Endothelial cell (in vitro differentiated cells): ENCODE data around the gene LELP1. TPM values are rescaled to one million over a fixed set of nuclear protein-coding genes. Genes with fewer than 3 reads are reported as not detected.

Experiments
- DNase-seq: peaks from one replicate; pipeline ENCODE4 v3.0.0; 2021; ENCODE audit warnings: low spot score
- H3K27ac Mint-ChIP-seq: one replicate; pipeline ENCODE4 v1.8.0; 2021; ENCODE audit warnings: mixed read lengths, inconsistent platforms; ENCODE audit not compliant: unreplicated experiment
- H3K27me3 Mint-ChIP-seq: one replicate; pipeline ENCODE4 v1.8.0; 2021; ENCODE audit warnings: mild to moderate bottlenecking, moderate library complexity, mixed read lengths, inconsistent platforms; ENCODE audit not compliant: unreplicated experiment
- H3K36me3 Mint-ChIP-seq: one replicate; pipeline ENCODE4 v1.8.0; 2021; ENCODE audit warnings: mild to moderate bottlenecking, low read depth, mixed read lengths, inconsistent platforms; ENCODE audit not compliant: unreplicated experiment
- H3K4me1 Mint-ChIP-seq: one replicate; pipeline ENCODE4 v1.8.0; 2021; ENCODE audit warnings: mild to moderate bottlenecking, mixed read lengths, inconsistent platforms; ENCODE audit not compliant: unreplicated experiment
- H3K4me3 Mint-ChIP-seq: one replicate; pipeline ENCODE4 v1.8.0; 2021; ENCODE audit warnings: mild to moderate bottlenecking, mixed read lengths, inconsistent platforms; ENCODE audit not compliant: unreplicated experiment
- H3K9me3 Mint-ChIP-seq: one replicate; pipeline ENCODE4 v1.8.0; 2021; ENCODE audit warnings: mixed read lengths, inconsistent platforms; ENCODE audit not compliant: unreplicated experiment
- total RNA-seq: library from RNA; stranded (reverse); fragmentation: NEBNext Ultra II Directional; extraction: Animal tissue kit (Norgen Biotek cat#: 25700); gene quantifications from one replicate; pipeline ENCODE4 v1.2.1, GENCODE V29; 2021; ENCODE audit not compliant: unreplicated experiment
- TF ChIP-seq, protein P1 (sequence below): fragments of 200-600 bp; sonication (generic); IDR thresholded peaks from one replicate; pipeline ENCODE4 v1.5.0; 2021; ENCODE audit warnings: antibody characterized with exemption; ENCODE audit not compliant: unreplicated experiment

The LELP1 gene
- total RNA-seq, 1 donor from 2014 or later = not detected

DNA sequence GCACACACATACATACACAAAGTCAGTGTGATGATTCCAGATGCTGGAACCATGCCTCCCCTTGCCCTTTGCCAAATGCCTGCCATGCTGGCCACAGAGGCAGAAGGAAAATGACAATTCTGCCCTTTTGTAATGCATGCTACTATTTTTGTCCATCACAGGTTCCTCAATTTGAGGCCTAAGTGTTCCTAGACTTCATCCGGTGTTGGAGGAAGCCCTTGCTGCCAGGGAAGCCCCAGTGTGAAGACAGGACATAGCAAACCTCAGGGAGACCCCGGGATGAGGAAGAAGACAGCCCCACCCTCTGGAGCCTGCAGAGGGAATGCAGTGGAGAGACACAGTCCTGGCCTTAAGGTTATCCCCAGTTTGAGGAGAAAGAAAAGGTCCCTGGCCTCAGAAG is 28.6 kb downstream of the LELP1 start:
- no peak for DNase-seq
- H3K4me1 Mint-ChIP-seq = no peaks in the 10 kb centered on the region
- peaks cover 7% of the 10 kb centered on the region for H3K27me3 Mint-ChIP-seq
- no peak overlapping the region for H3K4me3 Mint-ChIP-seq
- H3K36me3 Mint-ChIP-seq = no peaks in the 10 kb centered on the region
- no peak overlapping the region for H3K27ac Mint-ChIP-seq
- H3K9me3 Mint-ChIP-seq = no peaks in the 10 kb centered on the region
- TF ChIP-seq, protein P1, sequence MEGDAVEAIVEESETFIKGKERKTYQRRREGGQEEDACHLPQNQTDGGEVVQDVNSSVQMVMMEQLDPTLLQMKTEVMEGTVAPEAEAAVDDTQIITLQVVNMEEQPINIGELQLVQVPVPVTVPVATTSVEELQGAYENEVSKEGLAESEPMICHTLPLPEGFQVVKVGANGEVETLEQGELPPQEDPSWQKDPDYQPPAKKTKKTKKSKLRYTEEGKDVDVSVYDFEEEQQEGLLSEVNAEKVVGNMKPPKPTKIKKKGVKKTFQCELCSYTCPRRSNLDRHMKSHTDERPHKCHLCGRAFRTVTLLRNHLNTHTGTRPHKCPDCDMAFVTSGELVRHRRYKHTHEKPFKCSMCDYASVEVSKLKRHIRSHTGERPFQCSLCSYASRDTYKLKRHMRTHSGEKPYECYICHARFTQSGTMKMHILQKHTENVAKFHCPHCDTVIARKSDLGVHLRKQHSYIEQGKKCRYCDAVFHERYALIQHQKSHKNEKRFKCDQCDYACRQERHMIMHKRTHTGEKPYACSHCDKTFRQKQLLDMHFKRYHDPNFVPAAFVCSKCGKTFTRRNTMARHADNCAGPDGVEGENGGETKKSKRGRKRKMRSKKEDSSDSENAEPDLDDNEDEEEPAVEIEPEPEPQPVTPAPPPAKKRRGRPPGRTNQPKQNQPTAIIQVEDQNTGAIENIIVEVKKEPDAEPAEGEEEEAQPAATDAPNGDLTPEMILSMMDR = no peak

DNA sequence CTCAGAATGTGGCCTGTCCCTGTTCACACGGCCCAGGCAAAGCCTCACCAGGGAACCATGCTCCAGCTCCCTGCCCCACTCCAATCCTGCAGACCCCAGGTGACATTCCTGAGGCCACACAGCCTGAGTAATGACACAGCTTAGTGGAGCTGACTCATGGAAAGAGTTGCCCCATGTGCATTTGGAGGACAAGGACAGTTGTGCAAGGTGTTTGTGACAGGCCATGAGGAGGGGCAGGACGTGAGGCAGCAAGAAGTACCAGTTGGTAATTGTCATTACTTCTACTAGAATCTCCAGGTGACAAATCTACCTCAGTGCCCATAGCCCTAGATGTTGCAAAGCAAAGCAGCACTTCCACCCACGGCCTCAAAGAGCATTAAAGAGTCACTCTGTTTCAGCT is 29.3 kb downstream of the LELP1 start:
- no peaks in the 10 kb centered on the region for H3K4me1 Mint-ChIP-seq
- no peak for DNase-seq
- no peaks in the 10 kb centered on the region for H3K36me3 Mint-ChIP-seq
- H3K27me3 Mint-ChIP-seq = peaks cover 7% of the 10 kb centered on the region
- H3K27ac Mint-ChIP-seq = no peak overlapping the region
- no peaks in the 10 kb centered on the region for H3K9me3 Mint-ChIP-seq
- TF ChIP-seq, protein P1 = no peak
- no peak overlapping the region for H3K4me3 Mint-ChIP-seq

DNA sequence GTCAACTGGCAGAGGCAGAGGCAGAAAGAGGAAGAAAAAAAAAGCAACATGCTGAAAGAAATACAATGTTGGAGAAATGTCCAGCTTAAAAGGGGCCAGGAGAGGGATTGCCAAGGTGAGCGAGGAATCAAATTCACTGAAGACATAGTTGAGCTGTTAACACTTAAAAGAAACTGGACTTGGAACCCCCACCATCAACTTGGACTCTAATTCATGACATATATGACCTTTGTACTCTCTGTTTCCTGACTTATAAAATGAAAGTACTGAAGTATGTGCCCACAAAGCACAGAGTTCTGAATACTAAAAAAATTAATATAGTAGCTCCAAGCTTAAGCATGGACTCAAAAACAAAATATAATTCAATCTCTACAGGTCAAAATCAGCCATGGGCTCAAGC is 30.2 kb downstream of the LELP1 start:
- no peaks in the 10 kb centered on the region for H3K9me3 Mint-ChIP-seq
- peaks cover 7% of the 10 kb centered on the region for H3K27me3 Mint-ChIP-seq
- H3K4me1 Mint-ChIP-seq = no peaks in the 10 kb centered on the region
- TF ChIP-seq, protein P1 = no peak
- no peaks in the 10 kb centered on the region for H3K36me3 Mint-ChIP-seq
- no peak overlapping the region for H3K27ac Mint-ChIP-seq
- no peak overlapping the region for H3K4me3 Mint-ChIP-seq
- no peak for DNase-seq

DNA sequence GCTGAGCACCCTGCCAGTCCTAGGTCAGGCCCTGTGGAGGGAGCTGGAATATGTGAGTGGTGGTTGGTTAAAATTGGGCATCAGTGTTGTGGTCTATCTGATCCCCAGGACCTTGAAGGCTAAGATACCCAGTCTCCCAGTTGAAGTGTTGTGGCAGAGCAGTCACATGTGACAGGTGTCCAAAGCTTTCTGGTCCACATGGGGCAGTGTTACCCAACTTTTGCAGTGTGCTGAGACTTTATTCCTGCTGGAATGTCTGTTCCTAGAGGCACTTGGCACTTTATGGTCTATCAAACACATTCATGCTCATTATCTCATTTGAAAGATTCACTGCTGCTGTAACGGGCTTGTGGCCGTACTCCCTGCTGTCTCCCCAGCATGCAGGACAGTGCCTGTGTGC is 35.3 kb downstream of the LELP1 start:
- TF ChIP-seq, protein P1 = no peak
- Mint-ChIP-seq H3K9me3 (no peaks in the 10 kb centered on the region), H3K27ac (no peak overlapping the region), H3K4me1 (no peaks in the 10 kb centered on the region), H3K4me3 (no peak overlapping the region), H3K36me3 (no peaks in the 10 kb centered on the region), H3K27me3 (peaks cover 2% of the 10 kb centered on the region)
- DNase-seq = no peak

DNA sequence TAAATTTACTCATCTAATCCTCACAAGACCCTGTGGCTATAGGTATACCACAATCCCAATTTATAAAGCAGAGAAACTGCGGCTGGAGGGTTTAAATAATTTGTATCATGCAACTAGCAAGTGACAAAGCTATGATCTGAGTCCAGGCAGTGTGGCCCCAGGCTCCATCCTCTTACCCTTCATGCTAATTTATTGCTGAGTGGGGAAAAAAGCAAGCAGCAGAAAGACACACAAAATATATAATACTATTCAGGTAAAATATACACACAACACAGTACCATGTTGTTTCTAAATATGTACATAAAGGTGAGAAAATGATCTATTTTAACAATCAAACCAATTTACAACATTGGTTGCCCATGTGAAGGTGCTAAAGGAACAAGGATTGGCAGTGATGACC is 38.9 kb downstream of the LELP1 start:
- no peak overlapping the region for H3K27ac Mint-ChIP-seq
- DNase-seq = no peak
- H3K9me3 Mint-ChIP-seq = no peaks in the 10 kb centered on the region
- peaks cover 7% of the 10 kb centered on the region for H3K36me3 Mint-ChIP-seq
- no peak overlapping the region for H3K4me3 Mint-ChIP-seq
- H3K27me3 Mint-ChIP-seq = peaks cover 7% of the 10 kb centered on the region
- H3K4me1 Mint-ChIP-seq = no peaks in the 10 kb centered on the region
- TF ChIP-seq, protein P1 = no peak
